Vein endothelial cell (primary cell): Measurements from ENCODE around the gene WAC. TPM values are rescaled to one million over a fixed set of nuclear protein-coding genes. Genes with fewer than 3 reads are reported as not detected.

ENCODE experiments used
- small RNA-seq: library from RNA; depleted of rRNA; stranded (forward); fragments of <200 nt; gene quantifications from one replicate; pipeline ENCODE3, GENCODE V24; 2012
- total RNA-seq: library from RNA; depleted of rRNA; stranded (reverse); fragments of >200 nt; gene quantifications from 2 replicates; pipeline ENCODE4 v1.2.3, GENCODE V29; 2012

WAC gene, protein sequence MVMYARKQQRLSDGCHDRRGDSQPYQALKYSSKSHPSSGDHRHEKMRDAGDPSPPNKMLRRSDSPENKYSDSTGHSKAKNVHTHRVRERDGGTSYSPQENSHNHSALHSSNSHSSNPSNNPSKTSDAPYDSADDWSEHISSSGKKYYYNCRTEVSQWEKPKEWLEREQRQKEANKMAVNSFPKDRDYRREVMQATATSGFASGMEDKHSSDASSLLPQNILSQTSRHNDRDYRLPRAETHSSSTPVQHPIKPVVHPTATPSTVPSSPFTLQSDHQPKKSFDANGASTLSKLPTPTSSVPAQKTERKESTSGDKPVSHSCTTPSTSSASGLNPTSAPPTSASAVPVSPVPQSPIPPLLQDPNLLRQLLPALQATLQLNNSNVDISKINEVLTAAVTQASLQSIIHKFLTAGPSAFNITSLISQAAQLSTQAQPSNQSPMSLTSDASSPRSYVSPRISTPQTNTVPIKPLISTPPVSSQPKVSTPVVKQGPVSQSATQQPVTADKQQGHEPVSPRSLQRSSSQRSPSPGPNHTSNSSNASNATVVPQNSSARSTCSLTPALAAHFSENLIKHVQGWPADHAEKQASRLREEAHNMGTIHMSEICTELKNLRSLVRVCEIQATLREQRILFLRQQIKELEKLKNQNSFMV
- total RNA-seq, result 85.6 and 98.9 TPM in 2 replicates

DNA sequence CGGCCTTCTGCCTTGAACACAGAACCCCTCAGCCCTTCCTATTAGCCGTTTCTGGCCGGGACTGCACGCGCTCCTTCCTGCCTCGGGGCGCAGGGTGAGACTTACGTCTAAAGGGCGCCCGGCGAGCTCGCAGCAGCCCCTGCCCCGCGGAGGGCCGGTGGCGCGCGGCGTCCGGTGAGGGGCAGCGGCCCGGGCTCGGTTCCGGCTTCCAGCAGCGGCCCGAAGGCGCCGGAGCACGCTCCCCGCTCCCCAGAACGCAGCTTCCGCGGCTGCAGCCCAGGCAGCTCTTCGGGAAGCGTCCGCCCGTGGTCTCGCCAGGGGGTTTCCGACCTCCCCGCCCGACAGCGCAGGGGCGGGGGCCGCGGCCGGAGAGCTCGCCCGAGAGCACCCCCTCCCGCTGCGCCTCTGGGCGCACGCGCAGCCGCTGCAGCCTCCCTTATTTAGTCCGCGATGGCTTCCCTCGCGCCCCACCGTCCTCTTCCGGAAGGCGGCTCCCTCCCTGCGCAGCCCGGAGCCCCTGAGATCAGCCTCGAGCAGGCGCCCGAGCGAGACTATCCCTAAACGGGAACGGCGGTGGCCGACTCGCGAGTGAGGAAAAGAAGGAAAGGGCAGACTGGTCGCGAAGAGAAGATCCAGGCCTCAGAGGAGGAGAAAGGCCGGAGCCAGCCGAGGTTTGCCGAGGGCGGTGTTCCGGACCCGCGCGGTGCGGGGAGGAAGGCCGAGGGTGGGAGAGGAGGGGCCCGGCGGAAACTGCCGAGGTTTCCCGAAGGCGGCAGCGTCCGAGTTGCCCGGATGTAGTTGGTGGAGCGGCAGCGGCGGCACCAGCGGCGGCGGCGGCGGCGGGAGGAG is at the start of gene WAC:
Gene WAC (plus strand): TSS at position 782 of the 849 bp plus-strand sequence. CDS start 462 bp downstream, outside the sequence.

Small RNAs within 50 kb of the gene (small RNA-seq; reads per million reads assigned to genes)
- gene RNU4ATAC6P (not detected), gene RNU6-1067P (not detected)

Other genes starting within 250 kb of the WAC start
- gene MPP7, start 230.1 kb upstream of the WAC start, total RNA-seq, result 0.33 and 0.86 TPM in 2 replicates
- gene BAMBI, start 144.4 kb downstream of the WAC start, total RNA-seq, result 1.9 and 5.2 TPM in 2 replicates